Psoas muscle (tissue), 8 donors: Measurements from ENCODE around the gene B4GAT1. TPM values are rescaled to one million over a fixed set of nuclear protein-coding genes. Genes with fewer than 3 reads are reported as not detected.

Experiments
- ATAC-seq, 4 donors: fragments of 200-7000 bp; cut with Tn5 transposase; one replicate each; pipeline ENCODE4 v1.9.1; 2020; ENCODE audit warnings: moderate library complexity in 3 of 4, mild to moderate bottlenecking in 2 of 4
- DNase-seq, 2 donors: peaks; one replicate each; pipeline ENCODE4 v3.0.0-alpha.2; 2020
- H3K27ac ChIP-seq: fragments of 200-600 bp; one replicate; pipeline ENCODE4 v1.8.0; 2022
- H3K27me3 ChIP-seq, 3 donors: fragments of 200-600 bp in 1 of 3; one replicate each; pipeline versions ENCODE4 v1.6.1 to v1.8.0; 2013 to 2022; ENCODE audit warnings: low read length in 2 of 3, mild to moderate bottlenecking in 2 of 3, moderate library complexity in 1 of 3; ENCODE audit not compliant: insufficient read depth in 3 of 3
- H3K36me3 ChIP-seq, 2 donors: fragments of 200-600 bp in 1 of 2; one replicate each; pipeline versions ENCODE4 v1.6.1 to v1.8.0; 2013 to 2022; ENCODE audit warnings: low read depth in 1 of 2, mild to moderate bottlenecking in 1 of 2, moderate library complexity in 1 of 2; ENCODE audit not compliant: insufficient read depth in 1 of 2
- H3K4me1 ChIP-seq: fragments of 200-600 bp; one replicate; pipeline ENCODE4 v1.8.0; 2022
- H3K4me3 ChIP-seq: fragments of 200-600 bp; one replicate; pipeline ENCODE4 v1.8.0; 2022; ENCODE audit warnings: mild to moderate bottlenecking
- H3K9me3 ChIP-seq: fragments of 200-600 bp; one replicate; pipeline ENCODE4 v1.8.0; 2022
- WGBS, 3 donors: extraction: QIAGEN DNeasy Blood & Tissue Kit; methylation state at CpG; one replicate each; pipeline versions ENCODE4 v1.1.6 to v1.1.7; 2013; 5-methylcytosine and 5-hydroxymethylcytosine counted together
- intact Hi-C, 2 donors: fragments of 100-400 bp; cut with DNase I; formaldehyde crosslinking; loops; one replicate each; pipeline versions ENCODE4 v1.11.0 to v1.14.2; 2022
- polyA plus RNA-seq, 3 donors: library from polyadenylated mRNA; stranded (reverse); fragments of 200-250 nt; gene quantifications; one replicate each; pipeline ENCODE4 v1.2.3, GENCODE V29; 2013
- total RNA-seq, 4 donors: library from RNA; stranded (reverse); fragmentation: NEBNext Ultra II Directional in 2 of 4; extraction: Animal tissue kit (Norgen Biotek cat#: 25700) in 2 of 4; gene quantifications; one replicate each; pipeline versions ENCODE4 v1.2.1 to v1.2.4, GENCODE V29; 2021 to 2023
- TF ChIP-seq, protein P1 (sequence below): fragments of 200-600 bp; IDR thresholded peaks from one replicate; pipeline ENCODE4 v1.8.0; 2022; ENCODE audit warnings: antibody characterized with exemption
- donor health status: healthy with polysubstance abuse.
- donor health status: DM: no; HTN: no; CAD: no; lungs with moderate emphysema.
- donor health status: Bipolar disorder and iron deficiency.
- donor health status: healthy.
- donor health status: DM: yes; HTN: yes; CAD: no.
- donor health status: DM: no; HTN: no; CAD: no.
- donor health status: DM: no; HTN: no; CAD: no.
- donor health status: DM: yes; HTN: yes; CAD: no.

The B4GAT1 gene
- total and polyA plus RNA-seq, 7 donors = 12.6 to 50.3 (median 19.4) TPM

DNA sequence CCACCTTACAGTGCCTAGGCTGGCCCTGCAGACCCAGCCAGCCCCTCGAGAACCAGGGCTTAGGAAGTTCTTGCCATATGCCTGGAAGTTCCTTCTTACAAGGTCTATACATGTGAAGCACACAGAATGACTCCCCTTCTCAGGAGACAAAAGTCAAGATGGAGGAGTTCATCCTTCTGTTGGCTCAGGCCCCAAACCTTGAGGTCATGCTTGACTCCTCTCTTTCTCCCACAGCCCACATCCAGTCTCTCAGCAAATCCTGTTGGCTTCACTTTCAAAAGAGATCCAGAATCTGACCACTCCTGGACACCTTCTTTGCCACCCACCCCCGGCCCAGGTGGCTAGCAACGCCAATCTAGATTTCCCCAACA, 28.8 kb downstream of the B4GAT1 start:
- DNase-seq (no peak), ATAC-seq (no peak)
- 80 to 85% (median 81%) methylated on average over 3 of the region's 3 CpGs for WGBS, 3 donors
- TF ChIP-seq, protein P1, sequence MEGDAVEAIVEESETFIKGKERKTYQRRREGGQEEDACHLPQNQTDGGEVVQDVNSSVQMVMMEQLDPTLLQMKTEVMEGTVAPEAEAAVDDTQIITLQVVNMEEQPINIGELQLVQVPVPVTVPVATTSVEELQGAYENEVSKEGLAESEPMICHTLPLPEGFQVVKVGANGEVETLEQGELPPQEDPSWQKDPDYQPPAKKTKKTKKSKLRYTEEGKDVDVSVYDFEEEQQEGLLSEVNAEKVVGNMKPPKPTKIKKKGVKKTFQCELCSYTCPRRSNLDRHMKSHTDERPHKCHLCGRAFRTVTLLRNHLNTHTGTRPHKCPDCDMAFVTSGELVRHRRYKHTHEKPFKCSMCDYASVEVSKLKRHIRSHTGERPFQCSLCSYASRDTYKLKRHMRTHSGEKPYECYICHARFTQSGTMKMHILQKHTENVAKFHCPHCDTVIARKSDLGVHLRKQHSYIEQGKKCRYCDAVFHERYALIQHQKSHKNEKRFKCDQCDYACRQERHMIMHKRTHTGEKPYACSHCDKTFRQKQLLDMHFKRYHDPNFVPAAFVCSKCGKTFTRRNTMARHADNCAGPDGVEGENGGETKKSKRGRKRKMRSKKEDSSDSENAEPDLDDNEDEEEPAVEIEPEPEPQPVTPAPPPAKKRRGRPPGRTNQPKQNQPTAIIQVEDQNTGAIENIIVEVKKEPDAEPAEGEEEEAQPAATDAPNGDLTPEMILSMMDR = no peak
- no peak overlapping the region for H3K4me3 ChIP-seq
- no peaks in the 10 kb centered on the region for H3K9me3 ChIP-seq
- H3K27me3 ChIP-seq = peaks cover 0 to 26% (median 6%) of the 10 kb centered on the region in 3 donors
- no peaks in the 10 kb centered on the region for H3K4me1 ChIP-seq
- H3K36me3 ChIP-seq = no peaks in the 10 kb centered on the region
- peak overlapping the region; percentile 60 for H3K27ac ChIP-seq
- intact Hi-C loops = no loop called here

DNA sequence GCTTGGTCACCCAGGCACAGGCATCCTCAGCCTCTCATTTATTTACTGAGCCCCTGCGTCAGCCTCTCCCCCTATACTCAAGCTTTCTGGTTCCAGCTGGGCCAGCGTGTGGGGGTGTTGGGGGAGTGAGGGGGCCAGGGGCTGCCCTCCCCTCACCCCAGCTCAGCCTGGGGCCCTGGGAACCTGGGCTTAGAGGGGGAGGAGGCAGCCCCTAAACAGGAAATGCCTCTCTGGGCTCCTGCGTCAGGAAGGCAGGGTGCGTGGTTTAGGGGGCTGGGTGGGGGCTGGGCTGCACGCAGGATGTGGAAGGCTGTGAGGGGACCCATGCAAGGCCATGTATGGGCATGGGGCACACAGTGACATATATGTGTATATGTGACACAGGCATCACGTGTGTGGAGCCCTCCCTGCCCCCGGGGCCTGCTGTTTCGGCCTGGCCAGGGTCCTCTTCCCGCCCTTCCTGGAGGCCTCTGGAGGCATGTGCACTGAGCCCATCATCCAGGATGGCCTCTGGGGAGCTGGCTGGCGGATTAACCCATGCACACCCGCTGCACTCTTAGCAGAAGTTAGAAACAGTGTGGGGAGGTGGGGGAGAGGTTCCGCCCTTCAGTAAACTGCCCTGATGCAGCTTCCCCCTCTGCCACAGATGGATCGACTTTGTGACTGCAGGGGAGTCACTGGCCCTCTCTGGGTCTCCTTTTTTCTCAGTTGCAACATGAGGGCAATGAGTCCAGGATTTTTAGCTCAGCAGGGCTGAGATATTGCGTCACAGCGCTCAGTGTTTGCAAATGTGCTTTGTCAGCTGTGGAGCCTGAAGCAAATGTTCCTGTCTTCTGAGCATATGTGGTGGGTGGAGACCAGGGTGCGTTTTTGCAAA, 29.5 kb downstream of the B4GAT1 start:
- ATAC-seq = peak in 3 of 4 donors; percentile 8 to 41 (median 19)
- WGBS, 3 donors = 44 to 54% (median 45%) methylated on average over 16 of the region's 16 CpGs
- DNase-seq = peak; percentile 70 to 78
- peaks cover 0 to 26% (median 6%) of the 10 kb centered on the region in 3 donors for H3K27me3 ChIP-seq
- H3K36me3 ChIP-seq = no peaks in the 10 kb centered on the region
- H3K4me3 ChIP-seq = peak overlapping the region; percentile 69
- no peaks in the 10 kb centered on the region for H3K9me3 ChIP-seq
- intact Hi-C loops = no loop called here
- TF ChIP-seq, protein P1 = no peak
- H3K4me1 ChIP-seq = no peaks in the 10 kb centered on the region
- peak overlapping the region; percentile 60 for H3K27ac ChIP-seq

DNA sequence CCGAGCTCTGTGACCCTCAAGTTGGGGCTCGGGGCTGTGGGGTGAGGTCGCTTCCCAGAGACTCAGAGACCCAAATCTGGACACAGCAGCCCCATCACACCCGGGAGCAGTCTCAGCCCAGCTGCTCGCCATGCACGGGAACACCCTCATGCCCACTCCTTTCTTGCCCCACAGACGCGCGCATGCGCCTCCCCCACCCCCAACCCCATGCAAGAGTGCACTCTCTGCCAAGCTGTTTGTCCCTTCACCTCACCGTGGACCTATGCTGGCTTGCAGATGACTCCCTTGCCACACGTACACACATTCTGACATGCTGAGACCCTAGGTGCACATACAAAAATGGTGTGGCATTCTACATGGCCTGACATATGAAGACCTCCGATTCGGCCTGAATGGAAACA, 30.1 kb downstream of the B4GAT1 start:
- H3K27me3 ChIP-seq = peaks cover 0 to 26% (median 6%) of the 10 kb centered on the region in 3 donors
- H3K9me3 ChIP-seq = no peaks in the 10 kb centered on the region
- intact Hi-C loops = no loop called here
- H3K36me3 ChIP-seq = no peaks in the 10 kb centered on the region
- H3K4me3 ChIP-seq = peak overlapping the region; percentile 69
- WGBS, 3 donors = 25 to 35% (median 26%) methylated on average over 14 of the region's 14 CpGs
- TF ChIP-seq, protein P1 = no peak
- DNase-seq (peak; percentile 51 to 70), ATAC-seq (no peak)
- peak overlapping the region; percentile 60 for H3K27ac ChIP-seq
- no peaks in the 10 kb centered on the region for H3K4me1 ChIP-seq

DNA sequence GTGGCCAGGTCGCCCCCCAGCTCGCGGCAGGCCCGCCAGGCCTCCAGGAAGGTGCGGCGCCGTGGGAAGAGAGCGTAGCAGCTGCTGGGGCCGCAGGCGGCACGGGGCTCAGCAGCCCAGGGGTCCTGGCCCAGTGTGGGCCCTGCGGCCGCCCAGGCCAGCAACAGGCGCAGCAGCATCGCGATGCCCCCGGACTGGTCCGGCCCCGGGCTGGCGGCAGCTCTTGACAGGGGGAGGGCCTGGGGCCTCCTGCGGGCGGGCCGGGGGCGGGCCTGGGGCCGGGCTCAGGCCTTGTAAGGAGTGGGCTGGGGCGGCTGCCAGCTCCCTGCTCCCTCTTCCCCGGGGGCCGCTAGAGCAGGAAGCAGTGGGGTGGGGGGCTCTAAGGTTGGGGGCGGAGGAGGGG, 30.6 kb downstream of the B4GAT1 start, which contains the start of gene CD248:
TSS of gene CD248 (minus strand) at position 196 of the 403 bp plus-strand sequence. CDS start at position 179, 17 bp downstream.
- TF ChIP-seq, protein P1 = no peak
- peak; percentile 78 to 88 for DNase-seq
- ATAC-seq = no peak
- H3K4me1 ChIP-seq = no peaks in the 10 kb centered on the region
- H3K4me3 ChIP-seq = peak within 1 kb of the TSS; percentile 69
- no peaks in the 10 kb centered on the region for H3K9me3 ChIP-seq
- intact Hi-C loops = no loop called here
- WGBS, 3 donors = 8 to 18% (median 8%) methylated on average over 7 to 29 of the region's 29 CpGs
- H3K36me3 ChIP-seq = no peaks in the 10 kb centered on the region
- peaks cover 0 to 26% (median 6%) of the 10 kb centered on the region in 3 donors for H3K27me3 ChIP-seq
- peak within 1 kb of the TSS; percentile 60 for H3K27ac ChIP-seq
